ENCODE data around the gene KCNH2. TPM values are rescaled to one million over a fixed set of nuclear protein-coding genes. Genes with fewer than 3 reads are reported as not detected.

The KCNH2 gene
- total and polyA plus RNA-seq, 2 experiments from 2014 or later: 8.4 to 9.1 TPM

- Histone ChIP-seq H3K4me3 (no peak overlapping the region), H3K9me3 (ENCODE audit: low read depth) (no peaks in the 10 kb centered on the region), H4K20me1 (ENCODE audit: insufficient read depth, poor library complexity, severe bottlenecking) (no peaks in the 10 kb centered on the region), H3K27me3 (no peaks in the 10 kb centered on the region), H3K9me2 (replicated peaks; ENCODE audit: insufficient read depth) (no peaks in the 10 kb centered on the region), H2AFZ (no peak overlapping the region), H3K4me2 (peak overlapping the region; percentile 60), H3K4me1 (ENCODE audit: insufficient read depth) (peaks cover 19% of the 10 kb centered on the region), H3K36me3 (replicated peaks; ENCODE audit: insufficient read depth, low read depth) (no peaks in the 10 kb centered on the region), H3K27ac (no peak overlapping the region), H3K79me2 (no peaks in the 10 kb centered on the region)
- WGBS (ENCODE audit: low lambda C conversion rate, missing lambda C conversion rate): 91% methylated on average over 19 of the region's 27 CpGs
- DNase-seq (ENCODE audit: low spot score): no peak
- TF ChIP-seq EZH2 (IDR thresholded peaks at IDR 0.05; ENCODE audit: borderline replicate concordance) (no peak), CTCF (IDR thresholded peaks at IDR 0.05; ENCODE audit: poor library complexity) (no peak), EZH2phosphoT487 (IDR thresholded peaks at IDR 0.05; ENCODE audit: low read depth, severe bottlenecking, unreplicated experiment) (no peak)
These were observed 31.5 kb downstream of the KCNH2 start for GRCh38 chr7:150946421-150947240.

- Histone ChIP-seq H3K4me3 (no peak overlapping the region), H3K4me1 (ENCODE audit: insufficient read depth) (peaks cover 19% of the 10 kb centered on the region), H2AFZ (no peak overlapping the region), H3K79me2 (no peaks in the 10 kb centered on the region), H3K4me2 (peak overlapping the region; percentile 29), H3K27ac (peak overlapping the region; percentile 45), H3K36me3 (replicated peaks; ENCODE audit: insufficient read depth, low read depth) (no peaks in the 10 kb centered on the region), H3K9me3 (ENCODE audit: low read depth) (no peaks in the 10 kb centered on the region), H4K20me1 (ENCODE audit: insufficient read depth, poor library complexity, severe bottlenecking) (no peaks in the 10 kb centered on the region), H3K9me2 (replicated peaks; ENCODE audit: insufficient read depth) (no peaks in the 10 kb centered on the region), H3K27me3 (no peaks in the 10 kb centered on the region)
- 83% methylated on average over 15 of the region's 17 CpGs for WGBS (ENCODE audit: low lambda C conversion rate, missing lambda C conversion rate)
- peak; percentile 17 for DNase-seq (ENCODE audit: low spot score)
- TF ChIP-seq EZH2 (IDR thresholded peaks at IDR 0.05; ENCODE audit: borderline replicate concordance) (no peak), CTCF (IDR thresholded peaks at IDR 0.05; ENCODE audit: poor library complexity) (no peak), EZH2phosphoT487 (IDR thresholded peaks at IDR 0.05; ENCODE audit: low read depth, severe bottlenecking, unreplicated experiment) (no peak)
These were observed 32.2 kb downstream of the KCNH2 start for GRCh38 chr7:150945853-150946420.

- H3K36me3 ChIP-seq (replicated peaks; ENCODE audit: insufficient read depth, low read depth): no peaks in the 10 kb centered on the region
- H2AFZ ChIP-seq: no peak overlapping the region
- H4K20me1 ChIP-seq (ENCODE audit: insufficient read depth, poor library complexity, severe bottlenecking): no peaks in the 10 kb centered on the region
- H3K79me2 ChIP-seq: no peaks in the 10 kb centered on the region
- no peaks in the 10 kb centered on the region for H3K27me3 ChIP-seq
- peak overlapping the region; percentile 29 for H3K4me2 ChIP-seq
- H3K27ac ChIP-seq: peak overlapping the region; percentile 45
- WGBS (ENCODE audit: low lambda C conversion rate, missing lambda C conversion rate): 55% methylated on average over 16 of the region's 19 CpGs
- no peaks in the 10 kb centered on the region for H3K9me3 ChIP-seq (ENCODE audit: low read depth)
- peaks cover 19% of the 10 kb centered on the region for H3K4me1 ChIP-seq (ENCODE audit: insufficient read depth)
- TF ChIP-seq CTCF (IDR thresholded peaks at IDR 0.05; ENCODE audit: poor library complexity) (no peak), EZH2 (IDR thresholded peaks at IDR 0.05; ENCODE audit: borderline replicate concordance) (no peak), EZH2phosphoT487 (IDR thresholded peaks at IDR 0.05; ENCODE audit: low read depth, severe bottlenecking, unreplicated experiment) (no peak)
- no peaks in the 10 kb centered on the region for H3K9me2 ChIP-seq (replicated peaks; ENCODE audit: insufficient read depth)
- no peak overlapping the region for H3K4me3 ChIP-seq
- DNase-seq (ENCODE audit: low spot score): peak; percentile 23
These were observed 32.8 kb downstream of the KCNH2 start for GRCh38 chr7:150945171-150945852.

Data from hepatocyte (in vitro differentiated cells).